Right ventricle myocardium inferior (tissue), 1 donor: Measurements from ENCODE around the gene CSF3R. TPM values are rescaled to one million over a fixed set of nuclear protein-coding genes. Genes with fewer than 3 reads are reported as not detected.
"Not testable (repeated sequence)": the region's sequence is repeated elsewhere in the genome, so short reads cannot be mapped to it uniquely, and the experiment has no call there.

ENCODE experiments used
- ATAC-seq: fragments of 200-7000 bp; cut with Tn5 transposase; one replicate; pipeline ENCODE4 v1.9.1; 2020; ENCODE audit warnings: mild to moderate bottlenecking, moderate library complexity
- DNase-seq: peaks from one replicate; pipeline ENCODE4 v3.0.0; 2021; ENCODE audit errors: missing footprints
- intact Hi-C: fragments of 100-400 bp; cut with DNase I; formaldehyde crosslinking; loops from one replicate; pipeline ENCODE4 v1.11.0; 2022
- total RNA-seq: library from RNA; stranded (reverse); fragmentation: NEBNext Ultra II Directional; extraction: Animal tissue kit (Norgen Biotek cat#: 25700); gene quantifications from one replicate; pipeline ENCODE4 v1.2.1, GENCODE V29; 2021
- donor health status: DM: no; HTN: yes; CAD: no; lungs with severe emphysema.

Gene CSF3R
- total RNA-seq, 1 donor from 2014 or later: 5.8 TPM

- DNase-seq (no peak), ATAC-seq (no peak)
- intact Hi-C loops: no loop called here
These were observed 5.2 kb upstream of the CSF3R start for GRCh38 chr1:36487906-36488305.

GRCh38 chr1:36487336-36487725, 4.6 kb upstream of the CSF3R start:
- ATAC-seq, DNase-seq, intact Hi-C loops: not testable (repeated sequence)

- DNase-seq: peak; percentile 90
- intact Hi-C loops: no loop called here
- ATAC-seq: peak; percentile 64
These were observed 4.0 kb upstream of the CSF3R start for GRCh38 chr1:36486439-36487335.

- intact Hi-C loops: no loop called here
- DNase-seq (no peak), ATAC-seq (no peak)
These were observed 3.4 kb upstream of the CSF3R start for GRCh38 chr1:36486093-36486438.

GRCh38 chr1:36484099-36484498, 1.4 kb upstream of the CSF3R start:
- no peak for ATAC-seq
- intact Hi-C loops: no loop called here
- no peak for DNase-seq

GRCh38 chr1:36481771-36482723, 666 bp downstream of the CSF3R start:
- ATAC-seq (no peak), DNase-seq (no peak)
- intact Hi-C loops: no loop called here

GRCh38 chr1:36481091-36481490, 1.6 kb downstream of the CSF3R start:
- ATAC-seq: no peak
- intact Hi-C loops: no loop called here

GRCh38 chr1:36480161-36480560, 2.6 kb downstream of the CSF3R start:
- intact Hi-C loops: no loop called here
- DNase-seq: no peak
- no peak for ATAC-seq

More at GRCh38 chr1:36481091-36481490, 1.6 kb downstream of the CSF3R start:
- no peak for DNase-seq

- ATAC-seq (no peak), DNase-seq (no peak)
- intact Hi-C loops: no loop called here
These were observed 3.1 kb downstream of the CSF3R start for GRCh38 chr1:36479505-36480051.

- ATAC-seq, DNase-seq, intact Hi-C loops: not testable (repeated sequence)
These were observed 5.1 kb downstream of the CSF3R start for GRCh38 chr1:36477615-36478014.

- intact Hi-C loops: no loop called here
- ATAC-seq (no peak), DNase-seq (no peak)
These were observed 5.8 kb downstream of the CSF3R start for GRCh38 chr1:36476945-36477344.

- intact Hi-C loops: no loop called here
- DNase-seq (no peak), ATAC-seq (no peak)
These were observed 6.7 kb downstream of the CSF3R start for GRCh38 chr1:36475910-36476604.

GRCh38 chr1:36475341-36475740, 7.4 kb downstream of the CSF3R start:
- DNase-seq: no peak
- intact Hi-C loops: no loop called here
- ATAC-seq: no peak

GRCh38 chr1:36472656-36473055, 10.1 kb downstream of the CSF3R start:
- DNase-seq (no peak), ATAC-seq (no peak)
- intact Hi-C loops: no loop called here

GRCh38 chr1:36471830-36472641, 10.7 kb downstream of the CSF3R start:
- ATAC-seq (no peak), DNase-seq (no peak)
- intact Hi-C loops: no loop called here

- no peak for DNase-seq
- no peak for ATAC-seq
- intact Hi-C loops: no loop called here
These were observed 13.6 kb downstream of the CSF3R start for GRCh38 chr1:36469163-36469562.

GRCh38 chr1:36467700-36468455, 14.8 kb downstream of the CSF3R start:
- DNase-seq (no peak), ATAC-seq (no peak)
- intact Hi-C loops: no loop called here
